Stimulated activated CD4-positive, alpha-beta T cell treated with anti-CD3 and anti-CD28 coated beads, Interleukin-2, amount 100 ng/mL, for 48 hours (primary cell): ENCODE results near the gene UBR7.
"Not testable (repeated sequence)": the region's sequence is repeated elsewhere in the genome, so short reads cannot be mapped to it uniquely, and the experiment has no call there.

Source experiments
- DNase-seq, 2 donors: peaks; one replicate each; pipeline ENCODE4 v3.0.0-alpha.2; 2020

Gene UBR7, protein sequence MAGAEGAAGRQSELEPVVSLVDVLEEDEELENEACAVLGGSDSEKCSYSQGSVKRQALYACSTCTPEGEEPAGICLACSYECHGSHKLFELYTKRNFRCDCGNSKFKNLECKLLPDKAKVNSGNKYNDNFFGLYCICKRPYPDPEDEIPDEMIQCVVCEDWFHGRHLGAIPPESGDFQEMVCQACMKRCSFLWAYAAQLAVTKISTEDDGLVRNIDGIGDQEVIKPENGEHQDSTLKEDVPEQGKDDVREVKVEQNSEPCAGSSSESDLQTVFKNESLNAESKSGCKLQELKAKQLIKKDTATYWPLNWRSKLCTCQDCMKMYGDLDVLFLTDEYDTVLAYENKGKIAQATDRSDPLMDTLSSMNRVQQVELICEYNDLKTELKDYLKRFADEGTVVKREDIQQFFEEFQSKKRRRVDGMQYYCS

DNA sequence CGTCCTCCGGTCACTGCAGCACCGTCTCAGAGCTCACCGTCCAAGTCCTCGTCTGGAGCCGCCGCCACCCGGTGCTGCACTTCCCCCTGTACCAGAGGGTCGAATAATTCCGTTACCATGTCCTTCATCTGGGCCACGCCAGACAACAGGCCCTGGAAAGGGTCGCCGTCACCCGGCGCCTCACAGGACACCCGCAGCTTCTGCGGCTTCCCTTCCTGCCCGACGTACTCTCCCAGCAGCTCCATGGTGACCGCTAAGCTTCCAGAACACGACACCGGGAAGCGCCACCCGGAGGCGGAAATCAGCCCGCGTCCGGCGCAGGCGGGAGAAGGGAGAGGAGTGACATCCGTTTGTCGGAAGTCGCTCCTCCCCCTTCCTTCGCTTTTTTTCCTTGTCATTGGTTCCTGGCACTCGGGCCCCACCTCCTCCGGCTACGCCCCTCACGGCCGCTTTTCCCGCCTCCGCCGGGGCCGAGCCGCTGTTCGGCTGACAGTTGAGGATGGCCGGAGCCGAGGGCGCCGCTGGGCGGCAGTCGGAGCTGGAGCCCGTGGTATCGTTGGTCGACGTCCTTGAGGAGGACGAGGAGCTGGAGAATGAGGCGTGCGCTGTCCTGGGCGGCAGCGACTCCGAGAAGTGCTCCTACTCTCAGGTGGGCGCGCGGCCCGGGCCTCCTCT is at the start of gene UBR7, which contains the start of gene GON7:
UBR7 (plus strand) TSS at position 464 of the 675 bp plus-strand sequence; CDS start at position 500, 36 bp downstream.
GON7 (minus strand) TSS at position 273 of the 675 bp plus-strand sequence; CDS start at position 245, 28 bp downstream.
- peak; percentile 83 to 88 for DNase-seq

DNA sequence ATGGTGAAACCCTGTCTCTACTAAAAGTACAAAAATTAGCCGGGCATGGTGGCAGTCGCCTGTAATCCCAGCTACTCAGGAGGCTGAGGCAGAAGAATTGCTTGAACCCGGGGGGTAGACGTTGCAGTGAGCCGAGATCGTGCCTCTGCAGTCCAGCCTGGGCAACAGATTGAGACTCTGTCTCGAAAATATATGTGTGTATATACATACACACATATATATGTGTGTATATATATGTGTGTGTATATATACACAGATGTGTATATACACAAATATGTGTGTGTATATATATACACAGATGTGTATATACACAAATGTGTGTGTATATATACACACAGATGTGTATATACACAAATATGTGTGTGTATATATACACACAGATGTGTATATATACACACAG is 48.7 kb upstream of the UBR7 start:
- DNase-seq: not testable (repeated sequence)

DNA sequence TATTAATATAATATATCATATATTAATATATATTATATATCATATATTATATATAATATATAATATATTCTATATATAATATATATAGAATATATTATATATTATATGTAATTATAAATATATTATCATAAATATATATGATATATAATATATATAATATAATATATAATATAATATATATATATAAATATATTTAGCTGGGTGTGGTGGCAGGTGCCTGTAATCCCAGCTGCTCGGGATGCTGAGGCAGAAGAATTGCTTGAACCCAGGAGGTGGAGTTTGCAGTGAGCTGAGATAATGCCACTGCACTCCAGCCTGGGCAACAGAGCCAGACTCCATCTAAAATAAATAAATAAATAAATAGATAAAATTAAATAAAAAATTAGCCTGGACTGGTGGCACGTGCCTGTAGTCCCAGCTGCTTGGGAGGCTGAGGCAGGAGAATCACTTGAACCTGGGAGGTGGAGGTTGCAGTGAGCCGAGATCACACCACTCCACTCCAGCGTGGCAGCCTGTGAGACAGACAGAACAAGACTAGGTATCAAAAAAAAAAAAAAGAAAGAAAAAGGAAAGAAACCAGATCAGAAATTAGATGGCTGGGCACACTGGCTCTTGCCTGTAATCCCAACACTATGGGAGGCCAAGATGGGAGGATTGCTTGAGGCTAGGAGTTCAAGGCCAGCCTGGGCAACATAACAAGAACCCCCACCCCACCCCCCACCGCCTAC is 47.3 kb upstream of the UBR7 start:
- DNase-seq: not testable (repeated sequence)

DNA sequence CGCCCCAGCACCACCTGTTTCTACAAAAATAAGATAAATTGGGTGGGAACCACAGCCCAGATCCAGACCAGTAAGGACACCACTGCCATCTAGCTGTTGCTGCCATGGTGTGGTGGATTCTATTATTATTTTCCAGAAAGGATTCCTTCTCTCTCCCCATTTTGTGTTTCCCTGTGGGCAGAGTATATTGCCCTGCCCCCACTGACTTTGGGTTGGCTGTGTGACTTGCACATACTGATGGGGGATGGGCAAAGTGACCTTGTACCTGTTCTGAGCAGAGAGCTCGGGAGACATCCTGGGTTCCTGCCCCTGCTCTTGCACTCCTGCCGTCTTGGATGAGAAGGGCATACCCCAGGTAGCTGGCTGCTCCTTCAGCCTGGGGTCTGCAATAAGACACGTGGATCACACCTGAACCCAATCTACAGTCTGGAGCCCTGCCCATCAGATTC is 46.7 kb upstream of the UBR7 start:
- DNase-seq: no peak

DNA sequence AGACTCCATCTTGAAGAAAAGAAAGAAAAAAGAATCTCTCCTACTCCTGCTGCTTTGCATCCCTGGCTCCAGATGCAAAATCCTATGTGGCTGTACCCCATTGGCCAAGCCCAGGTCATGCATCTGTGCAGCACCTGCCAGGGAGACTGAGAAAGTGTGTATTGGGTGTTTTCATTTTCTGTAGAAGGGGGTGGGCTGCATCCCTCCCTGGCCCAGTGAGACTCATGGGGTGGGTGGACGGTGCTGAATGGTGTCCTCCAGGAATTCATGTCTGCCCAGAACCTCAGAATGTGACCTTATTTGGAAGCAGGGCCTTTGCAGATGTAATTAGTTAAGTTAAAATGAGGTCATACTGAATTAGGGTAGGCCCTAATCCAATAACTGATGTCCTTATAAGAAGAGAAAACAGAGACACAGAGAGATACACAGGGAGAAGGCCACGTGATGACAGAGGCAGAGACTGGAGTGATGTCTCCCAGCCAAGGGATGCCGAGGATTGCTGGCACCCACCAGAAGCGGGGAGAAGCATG is 45.6 kb upstream of the UBR7 start:
- no peak for DNase-seq

DNA sequence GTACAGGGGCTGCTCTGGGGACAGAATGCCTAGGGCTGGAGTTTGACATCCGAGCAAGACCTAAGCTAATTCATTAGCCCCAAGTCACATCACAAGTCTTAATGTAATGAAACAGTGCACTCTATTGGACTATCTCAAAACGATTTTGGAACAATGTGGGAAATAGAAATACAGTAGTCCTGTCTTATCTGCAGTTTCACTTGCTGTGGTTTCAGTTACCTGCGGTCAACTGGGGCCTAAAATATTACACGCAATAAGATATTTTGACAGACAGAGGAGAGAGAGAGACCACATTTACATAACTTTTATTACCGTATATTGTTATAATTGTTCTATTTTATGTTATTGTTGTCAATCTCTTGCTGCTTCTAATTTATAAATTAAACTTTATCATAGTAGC is 43.5 kb upstream of the UBR7 start:
- DNase-seq: no peak

DNA sequence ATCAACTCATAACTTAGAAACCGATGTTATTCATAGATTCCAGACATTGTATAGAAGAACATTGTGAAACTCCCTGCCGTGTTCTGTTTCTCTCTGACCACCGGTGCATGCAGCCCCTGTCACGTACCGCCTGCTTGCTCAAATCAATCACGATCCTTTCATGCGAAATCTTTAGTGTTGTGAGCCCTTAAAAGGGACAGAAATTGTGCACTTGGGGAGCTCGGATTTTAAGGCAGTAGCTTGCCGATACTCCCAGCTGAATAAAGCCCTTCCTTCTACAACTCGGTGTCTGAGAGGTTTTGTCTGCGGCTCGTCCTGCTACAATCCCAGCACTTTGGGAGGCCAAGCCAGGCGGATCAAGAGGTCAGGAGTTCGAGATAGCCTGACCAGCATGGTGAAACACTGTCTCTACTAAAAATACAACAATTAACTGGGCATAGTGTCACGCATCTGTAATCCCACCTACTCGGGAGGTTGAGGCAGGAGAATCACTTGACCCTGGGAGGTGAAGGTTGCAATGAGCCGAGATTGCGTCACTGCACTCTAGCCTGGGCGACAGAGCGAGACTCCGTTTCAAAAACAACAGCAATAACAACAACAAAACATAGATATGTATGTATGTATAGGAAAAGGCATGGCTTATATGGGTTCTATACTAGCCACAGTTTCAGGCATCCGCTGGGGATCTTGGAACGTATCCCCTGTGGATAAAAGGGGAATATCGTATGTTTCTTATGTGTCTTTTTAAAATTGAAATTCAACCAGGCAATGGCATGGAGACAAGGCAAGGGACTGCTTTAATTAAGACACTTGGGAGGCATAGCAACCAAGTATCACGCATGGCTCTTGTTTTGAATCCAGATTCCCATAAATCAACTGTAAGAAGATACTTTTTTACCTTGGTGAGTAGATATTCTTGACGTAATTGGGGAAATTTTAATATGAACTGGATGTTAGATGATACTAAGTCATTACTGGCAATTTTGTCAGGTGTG is 41.5 kb upstream of the UBR7 start:
- not testable (repeated sequence) for DNase-seq

DNA sequence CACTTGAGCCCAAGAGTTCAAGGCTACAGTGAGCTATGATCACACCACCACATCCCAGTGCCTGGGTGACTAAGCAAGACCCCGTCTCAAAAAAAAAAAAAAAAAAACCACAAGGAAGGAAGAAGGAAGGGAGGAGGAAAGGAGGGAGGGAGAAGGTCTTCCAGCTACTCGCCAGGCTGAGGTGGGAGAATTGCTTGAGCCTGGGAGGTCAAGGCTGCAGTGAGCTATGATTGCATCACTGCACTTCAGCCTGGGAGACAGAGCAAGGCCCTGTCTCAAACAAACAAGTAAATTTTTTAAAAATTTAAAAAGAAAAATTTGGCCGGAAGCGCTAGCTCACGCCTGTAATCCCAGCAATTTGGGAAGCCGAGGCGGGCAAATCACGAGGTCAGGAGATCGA is 38.4 kb upstream of the UBR7 start:
- DNase-seq: not testable (repeated sequence)

DNA sequence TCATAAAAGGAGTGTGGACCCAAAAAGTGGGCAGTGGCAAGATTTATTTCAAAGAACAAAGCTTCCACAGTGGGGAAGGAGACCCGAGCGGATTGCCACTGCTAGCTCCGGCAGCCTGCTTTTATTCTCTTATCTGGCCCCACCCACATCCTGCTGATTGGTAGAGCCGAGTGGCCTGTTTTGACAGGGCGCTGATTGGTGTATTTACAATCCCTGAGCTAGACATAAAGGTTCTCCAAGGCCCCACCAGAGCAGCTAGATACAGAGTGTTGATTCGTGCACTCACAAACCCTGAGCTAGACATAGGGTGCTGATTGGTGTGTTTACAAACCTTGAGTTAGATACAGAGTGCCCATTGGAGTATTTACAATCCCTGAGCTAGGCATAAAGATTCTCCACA is 37.4 kb upstream of the UBR7 start:
- DNase-seq: not testable (repeated sequence)

DNA sequence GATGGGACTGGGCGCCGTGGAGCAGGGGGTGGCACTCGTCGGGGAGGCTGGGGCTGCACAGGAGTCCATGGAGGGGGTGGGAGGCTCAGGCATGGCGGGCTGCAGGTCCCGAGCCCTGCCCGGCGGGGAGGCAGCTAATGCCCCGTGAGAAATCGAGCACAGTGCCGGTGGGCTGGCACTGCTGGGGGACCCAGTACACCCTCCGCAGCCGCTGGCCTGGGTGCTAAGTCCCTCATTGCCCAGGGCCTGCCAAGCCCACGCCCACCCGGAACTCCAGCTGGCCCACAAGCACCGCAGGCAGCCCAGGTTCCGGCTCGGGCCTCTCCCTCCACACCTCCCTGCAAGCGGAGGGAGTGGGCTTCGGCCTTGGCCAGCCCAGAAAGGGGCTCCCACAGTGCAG is 36.9 kb upstream of the UBR7 start:
- not testable (repeated sequence) for DNase-seq

DNA sequence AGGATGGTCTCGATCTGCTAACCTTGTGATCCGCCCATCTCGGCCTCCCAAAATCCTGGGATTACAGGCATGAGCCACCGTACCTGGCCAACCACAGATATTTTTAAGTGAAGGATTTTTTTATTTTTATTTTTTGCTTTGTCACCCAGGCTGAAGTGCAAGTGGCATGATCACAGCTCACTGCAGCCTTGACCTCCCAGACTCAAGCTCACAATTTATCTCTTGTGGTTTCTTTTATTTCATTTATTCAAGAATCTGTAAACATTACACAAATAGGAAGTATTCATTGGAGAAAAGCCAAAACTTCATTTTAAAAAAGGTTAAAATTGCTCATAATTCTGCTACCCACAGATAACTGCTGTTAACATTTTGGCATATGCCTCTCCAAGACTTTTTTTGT is 35.7 kb upstream of the UBR7 start:
- no peak for DNase-seq

DNA sequence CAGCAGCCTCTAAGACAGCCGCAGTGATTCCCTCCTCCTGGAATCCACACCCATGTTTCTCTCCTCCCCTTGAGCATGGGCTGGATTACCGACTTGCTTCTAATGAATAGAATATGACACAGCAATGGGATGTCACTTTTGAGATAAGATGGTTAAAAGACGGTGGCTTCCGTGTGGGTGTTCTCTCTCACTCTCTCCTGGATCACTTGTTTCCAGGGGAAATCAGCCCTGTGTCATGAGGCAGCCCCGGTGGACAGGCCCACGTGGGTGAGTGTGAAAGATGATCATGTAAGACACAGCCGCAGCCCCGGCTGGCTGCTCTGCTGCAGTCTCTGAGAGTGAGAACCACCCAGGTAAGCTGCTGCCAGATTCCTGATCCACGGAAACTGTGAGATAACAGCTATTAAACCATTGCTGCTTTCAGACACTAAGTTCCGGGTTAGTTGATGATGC is 33.1 kb upstream of the UBR7 start:
- DNase-seq: no peak

DNA sequence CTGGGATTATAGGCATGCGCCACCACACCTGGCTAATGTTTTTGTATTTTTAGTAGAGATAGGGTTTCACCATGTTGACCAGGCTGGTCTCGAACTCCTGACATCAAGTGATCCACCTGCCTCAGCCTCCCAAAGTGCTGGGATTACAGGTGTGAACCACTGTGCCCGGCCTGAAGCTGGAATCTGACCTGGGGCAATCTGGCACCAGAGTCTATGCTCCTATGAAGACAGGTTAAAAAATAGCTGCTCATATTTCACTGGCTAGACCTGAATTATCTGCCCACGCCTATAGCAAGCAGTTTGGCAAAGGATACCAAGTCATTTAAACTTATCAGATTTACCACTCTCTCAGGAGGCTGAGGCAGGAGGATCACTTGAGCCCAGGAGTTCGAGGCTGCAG is 32.3 kb upstream of the UBR7 start:
- not testable (repeated sequence) for DNase-seq

DNA sequence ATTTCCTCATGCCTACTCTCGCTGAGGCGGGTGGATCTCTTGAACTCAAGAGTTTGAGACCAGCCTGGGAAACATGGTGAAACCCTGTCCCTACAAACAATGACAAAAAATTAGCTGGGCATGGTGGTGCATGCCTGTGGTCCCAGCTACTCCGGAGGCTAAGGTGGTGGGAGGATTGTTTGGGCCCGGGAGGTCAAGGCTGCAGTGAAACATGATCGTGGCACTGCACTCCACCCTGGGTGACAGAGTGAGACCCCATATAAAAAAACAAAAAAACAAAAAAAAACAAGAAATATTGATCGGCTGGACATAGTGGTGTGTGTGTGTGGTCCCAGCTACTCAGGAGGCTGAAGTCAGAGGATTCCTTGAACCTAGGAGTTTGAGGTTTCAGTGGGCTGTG is 31.6 kb upstream of the UBR7 start:
- DNase-seq: no peak

DNA sequence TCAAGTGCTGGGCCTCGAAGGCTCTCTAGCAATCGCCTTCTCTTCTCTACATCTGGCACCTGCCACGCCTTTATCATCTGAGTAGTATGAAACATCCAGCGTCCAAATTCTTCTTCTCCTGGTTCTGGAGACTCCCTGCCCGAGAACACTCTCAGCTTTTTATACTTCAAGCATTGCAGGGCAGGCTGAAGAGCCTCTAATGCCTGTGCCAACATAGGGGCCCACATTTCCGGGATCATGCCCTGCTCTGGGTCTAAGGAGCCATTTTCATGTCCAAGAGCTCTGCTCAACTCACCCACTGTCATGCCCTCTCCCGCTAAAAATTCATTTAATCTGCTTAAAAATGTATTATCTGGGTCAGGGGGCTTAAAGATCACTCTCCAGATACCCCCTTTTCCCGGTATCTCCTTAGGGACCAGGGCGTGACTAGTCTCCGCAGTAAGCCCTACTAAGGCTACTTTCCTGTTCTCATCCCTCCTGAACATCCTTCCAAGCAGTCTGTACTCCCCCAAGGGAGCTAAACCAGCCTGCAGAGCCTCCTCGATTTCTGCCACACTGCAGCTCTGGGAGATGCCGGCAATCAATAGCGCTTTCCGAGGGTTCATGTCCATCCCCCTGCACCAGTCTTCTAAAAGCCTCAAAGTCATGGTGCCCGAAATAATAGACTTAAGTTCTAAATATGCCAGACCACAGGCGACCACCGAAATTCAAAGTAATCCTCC is 23.3 kb upstream of the UBR7 start:
- no peak for DNase-seq

DNA sequence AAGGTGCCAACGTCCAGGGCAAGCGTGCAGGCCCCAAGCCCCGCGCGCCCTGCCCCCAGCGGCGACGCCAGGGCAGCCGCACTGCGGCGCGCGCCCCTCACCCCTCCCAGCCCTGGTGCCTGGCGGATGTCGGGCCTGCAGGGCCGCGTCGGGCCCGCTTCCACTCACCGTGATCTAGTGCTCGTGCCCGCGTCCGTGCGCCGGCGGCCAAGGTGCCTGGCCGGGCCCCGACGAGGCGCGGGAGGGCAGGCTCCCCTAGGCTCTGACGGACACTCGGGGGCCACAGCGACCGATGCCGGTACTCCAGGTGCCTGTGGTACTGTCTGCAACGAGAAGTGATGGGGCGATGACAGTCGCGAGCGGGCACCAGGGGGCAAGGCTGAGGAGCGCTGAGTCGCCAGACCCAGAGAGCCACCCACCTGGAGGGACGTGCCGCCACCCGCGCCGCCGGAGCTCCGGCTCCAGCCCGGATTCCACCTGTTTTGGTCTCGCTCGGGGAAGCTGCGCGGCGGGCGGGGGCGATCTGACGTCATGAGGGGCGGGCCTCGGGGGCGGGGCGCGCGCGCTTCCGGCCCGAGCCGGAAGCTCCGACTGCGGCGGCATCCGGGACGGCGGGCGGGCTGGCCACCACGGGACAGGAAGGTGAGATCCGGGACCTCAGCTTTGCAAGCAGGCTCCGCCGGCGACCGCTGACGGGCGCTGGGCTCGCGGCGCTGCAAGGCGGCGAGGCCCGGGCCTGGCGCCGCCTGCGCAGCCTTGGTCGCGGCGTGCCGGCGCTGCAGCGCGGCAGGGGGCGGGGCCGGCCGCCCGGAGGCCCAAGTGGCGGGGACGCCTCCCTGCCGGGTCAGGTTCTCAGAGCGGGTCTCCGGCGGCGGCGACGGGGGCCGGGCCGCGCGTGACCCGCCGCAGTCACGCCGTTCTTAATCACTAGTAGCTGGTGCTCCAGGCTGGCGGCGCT is 22.4 kb upstream of the UBR7 start, which contains the start of the genes LYSET and MOAP1:
LYSET (plus strand) TSS at position 927 of the 958 bp plus-strand sequence. CDS start 89 bp downstream, outside the sequence.
MOAP1 (minus strand) TSS at position 507 of the 958 bp plus-strand sequence. CDS start 655 bp downstream, outside the sequence.
- DNase-seq: peak; percentile 82 to 86

DNA sequence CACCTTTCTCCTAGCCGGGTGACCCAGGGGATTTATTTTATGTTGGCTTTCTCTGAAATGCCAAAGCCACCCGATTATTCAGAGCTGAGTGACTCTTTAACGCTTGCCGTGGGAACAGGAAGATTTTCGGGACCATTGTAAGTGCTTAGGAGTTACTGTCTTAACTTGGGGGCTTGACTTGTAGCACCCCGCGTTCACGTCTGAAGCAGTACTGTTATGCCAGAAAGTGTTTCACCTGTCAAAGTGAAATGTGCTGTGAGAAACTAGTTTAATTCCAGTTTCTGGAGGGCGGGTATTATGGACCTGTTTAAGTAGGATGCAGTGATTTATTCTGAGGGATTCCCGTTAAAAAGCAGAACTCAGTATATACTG is 21.7 kb upstream of the UBR7 start:
- no peak for DNase-seq

DNA sequence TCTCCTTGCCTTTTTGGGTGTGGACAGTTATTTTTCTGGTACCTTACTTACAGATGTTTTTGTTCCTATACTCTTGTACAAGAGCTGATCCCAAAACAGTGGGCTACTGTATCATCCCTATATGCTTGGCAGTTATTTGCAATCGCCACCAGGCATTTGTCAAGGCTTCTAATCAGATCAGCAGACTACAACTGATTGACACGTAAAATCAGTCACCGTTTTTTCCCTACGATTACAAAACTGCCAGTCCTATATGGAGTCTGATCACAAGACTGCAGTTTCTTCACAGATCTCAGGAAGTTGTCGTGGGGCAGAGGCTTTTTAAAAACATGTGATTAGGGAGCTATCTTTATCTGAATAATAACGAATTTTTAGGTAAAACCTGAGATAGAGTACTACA is 20.6 kb upstream of the UBR7 start:
- no peak for DNase-seq

DNA sequence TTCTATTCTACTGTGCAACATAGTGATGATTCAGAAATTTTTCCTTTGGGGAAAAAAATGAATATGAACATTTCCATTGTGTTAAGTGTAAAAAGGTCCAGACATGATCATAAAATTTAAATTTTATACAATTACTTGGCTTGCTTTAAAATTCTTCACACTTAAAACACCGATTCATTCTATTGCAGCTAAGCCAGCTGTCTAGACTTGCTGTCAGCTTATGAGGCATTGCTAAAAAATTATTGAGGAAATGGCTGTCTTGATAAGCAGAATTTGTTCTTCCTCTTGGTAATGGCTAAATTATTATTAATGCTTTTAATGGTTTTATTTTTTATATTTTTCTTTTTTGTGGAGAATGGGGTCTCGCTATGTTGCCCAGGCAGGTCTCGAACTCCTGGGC is 20.1 kb upstream of the UBR7 start:
- no peak for DNase-seq
